ENCODE results near the gene LDLRAP1.

DNA sequence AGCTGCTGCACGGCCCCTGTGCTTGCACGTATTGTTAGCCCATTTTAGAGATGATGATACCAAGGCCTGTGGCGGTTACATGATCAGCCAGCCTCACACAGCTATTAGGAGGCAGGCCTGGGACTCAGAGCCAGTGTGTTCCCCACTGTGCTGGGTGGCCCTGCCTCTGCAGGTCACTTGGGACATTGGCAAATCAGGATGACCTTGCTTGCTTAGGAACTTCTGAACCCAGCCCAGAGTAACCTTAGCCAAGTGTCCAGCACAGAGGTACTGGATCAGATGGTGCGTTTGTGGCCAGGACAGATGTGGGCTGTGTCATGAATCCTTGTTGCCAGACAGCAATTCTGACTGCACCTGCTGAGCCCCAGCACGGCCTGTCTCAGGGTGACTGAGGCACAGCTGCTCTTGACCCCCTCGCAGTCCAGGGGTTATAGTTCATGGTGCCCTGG, 28.1 kb downstream of the LDLRAP1 start:
- TF ChIP-seq, protein P1, sequence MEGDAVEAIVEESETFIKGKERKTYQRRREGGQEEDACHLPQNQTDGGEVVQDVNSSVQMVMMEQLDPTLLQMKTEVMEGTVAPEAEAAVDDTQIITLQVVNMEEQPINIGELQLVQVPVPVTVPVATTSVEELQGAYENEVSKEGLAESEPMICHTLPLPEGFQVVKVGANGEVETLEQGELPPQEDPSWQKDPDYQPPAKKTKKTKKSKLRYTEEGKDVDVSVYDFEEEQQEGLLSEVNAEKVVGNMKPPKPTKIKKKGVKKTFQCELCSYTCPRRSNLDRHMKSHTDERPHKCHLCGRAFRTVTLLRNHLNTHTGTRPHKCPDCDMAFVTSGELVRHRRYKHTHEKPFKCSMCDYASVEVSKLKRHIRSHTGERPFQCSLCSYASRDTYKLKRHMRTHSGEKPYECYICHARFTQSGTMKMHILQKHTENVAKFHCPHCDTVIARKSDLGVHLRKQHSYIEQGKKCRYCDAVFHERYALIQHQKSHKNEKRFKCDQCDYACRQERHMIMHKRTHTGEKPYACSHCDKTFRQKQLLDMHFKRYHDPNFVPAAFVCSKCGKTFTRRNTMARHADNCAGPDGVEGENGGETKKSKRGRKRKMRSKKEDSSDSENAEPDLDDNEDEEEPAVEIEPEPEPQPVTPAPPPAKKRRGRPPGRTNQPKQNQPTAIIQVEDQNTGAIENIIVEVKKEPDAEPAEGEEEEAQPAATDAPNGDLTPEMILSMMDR (IDR thresholded peaks at IDR 0.05): no peak
- TF ChIP-seq POLR2A (IDR thresholded peaks at IDR 0.05) (no peak), EP300 (IDR thresholded peaks at IDR 0.05) (no peak), POLR2AphosphoS5 (IDR thresholded peaks at IDR 0.05) (no peak)

All from suprapubic skin (tissue), 4 donors.